GM12872 (cell line): ENCODE results near the gene NELFB.

Experiments used
- TF ChIP-seq, protein P1 (sequence below): IDR thresholded peaks from 3 replicates; pipeline ENCODE4 v1.5.1; 2011; ENCODE audit warnings: low read depth, mild to moderate bottlenecking, low read length, moderate library complexity; ENCODE audit not compliant: insufficient read depth

Gene NELFB

GRCh38 chr9:137229903-137230704 lies 25.0 kb upstream of the NELFB start:
- TF ChIP-seq, protein P1, sequence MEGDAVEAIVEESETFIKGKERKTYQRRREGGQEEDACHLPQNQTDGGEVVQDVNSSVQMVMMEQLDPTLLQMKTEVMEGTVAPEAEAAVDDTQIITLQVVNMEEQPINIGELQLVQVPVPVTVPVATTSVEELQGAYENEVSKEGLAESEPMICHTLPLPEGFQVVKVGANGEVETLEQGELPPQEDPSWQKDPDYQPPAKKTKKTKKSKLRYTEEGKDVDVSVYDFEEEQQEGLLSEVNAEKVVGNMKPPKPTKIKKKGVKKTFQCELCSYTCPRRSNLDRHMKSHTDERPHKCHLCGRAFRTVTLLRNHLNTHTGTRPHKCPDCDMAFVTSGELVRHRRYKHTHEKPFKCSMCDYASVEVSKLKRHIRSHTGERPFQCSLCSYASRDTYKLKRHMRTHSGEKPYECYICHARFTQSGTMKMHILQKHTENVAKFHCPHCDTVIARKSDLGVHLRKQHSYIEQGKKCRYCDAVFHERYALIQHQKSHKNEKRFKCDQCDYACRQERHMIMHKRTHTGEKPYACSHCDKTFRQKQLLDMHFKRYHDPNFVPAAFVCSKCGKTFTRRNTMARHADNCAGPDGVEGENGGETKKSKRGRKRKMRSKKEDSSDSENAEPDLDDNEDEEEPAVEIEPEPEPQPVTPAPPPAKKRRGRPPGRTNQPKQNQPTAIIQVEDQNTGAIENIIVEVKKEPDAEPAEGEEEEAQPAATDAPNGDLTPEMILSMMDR: no peak

- TF ChIP-seq, protein P1: no peak
Observed at GRCh38 chr9:137230705-137231371, 24.3 kb upstream of the NELFB start, which contains the start of gene SLC34A3. Gene SLC34A3, plus strand, starts transcription at chr9:137230901. Its CDS starts 802 bp downstream, at chr9:137231703.

DNA sequence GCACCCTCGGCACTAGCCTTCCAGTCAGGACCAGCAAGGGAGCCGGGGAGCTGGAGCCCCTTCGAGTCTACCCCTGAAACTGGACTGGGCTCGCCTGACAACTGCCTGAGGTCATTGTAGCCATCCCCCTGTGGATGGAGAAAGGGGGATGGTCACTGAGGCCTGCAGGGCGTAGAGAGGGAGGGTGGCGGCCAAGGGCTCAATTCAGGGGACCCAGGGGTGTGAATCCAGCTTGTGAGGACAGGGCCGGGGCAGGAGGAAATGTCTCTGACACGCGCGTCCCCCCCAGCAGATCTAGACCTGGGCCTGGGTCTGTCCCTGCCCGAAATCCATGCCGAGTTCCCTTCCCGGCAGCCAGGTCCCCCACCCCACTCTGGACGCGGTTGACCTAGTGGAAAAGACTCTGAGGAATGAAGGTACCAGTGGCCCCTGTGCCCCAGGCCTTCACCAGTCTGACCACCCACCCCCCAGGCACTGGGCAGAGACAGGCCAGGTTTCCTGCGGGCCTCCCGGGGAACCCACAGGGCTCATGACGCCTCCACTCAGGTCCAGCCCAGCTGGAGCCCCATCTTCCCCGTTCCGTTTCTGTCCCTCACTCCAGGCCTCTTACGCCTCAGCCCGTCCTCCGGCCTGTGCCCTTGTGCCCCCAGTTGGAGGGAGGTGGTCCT lies 23.6 kb upstream of the NELFB start:
- TF ChIP-seq, protein P1: no peak

- TF ChIP-seq, protein P1: no peak
Observed at GRCh38 chr9:137232101-137232500, 23.0 kb upstream of the NELFB start.

DNA sequence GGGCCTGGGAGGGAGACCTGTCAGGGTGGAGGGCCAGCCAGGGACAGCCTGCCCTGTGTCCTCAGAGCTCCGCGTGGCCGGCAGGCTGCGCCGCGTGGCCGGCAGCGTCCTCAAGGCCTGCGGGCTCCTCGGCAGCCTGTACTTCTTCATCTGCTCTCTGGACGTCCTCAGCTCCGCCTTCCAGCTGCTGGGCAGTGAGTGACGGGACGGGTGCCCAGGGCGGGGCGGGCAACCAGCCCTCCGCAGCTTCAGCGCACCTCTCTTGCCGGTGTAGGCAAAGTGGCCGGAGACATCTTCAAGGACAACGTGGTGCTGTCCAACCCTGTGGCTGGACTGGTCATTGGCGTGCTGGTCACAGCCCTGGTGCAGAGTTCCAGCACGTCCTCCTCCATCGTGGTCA lies 22.6 kb upstream of the NELFB start:
- TF ChIP-seq, protein P1: no peak

DNA sequence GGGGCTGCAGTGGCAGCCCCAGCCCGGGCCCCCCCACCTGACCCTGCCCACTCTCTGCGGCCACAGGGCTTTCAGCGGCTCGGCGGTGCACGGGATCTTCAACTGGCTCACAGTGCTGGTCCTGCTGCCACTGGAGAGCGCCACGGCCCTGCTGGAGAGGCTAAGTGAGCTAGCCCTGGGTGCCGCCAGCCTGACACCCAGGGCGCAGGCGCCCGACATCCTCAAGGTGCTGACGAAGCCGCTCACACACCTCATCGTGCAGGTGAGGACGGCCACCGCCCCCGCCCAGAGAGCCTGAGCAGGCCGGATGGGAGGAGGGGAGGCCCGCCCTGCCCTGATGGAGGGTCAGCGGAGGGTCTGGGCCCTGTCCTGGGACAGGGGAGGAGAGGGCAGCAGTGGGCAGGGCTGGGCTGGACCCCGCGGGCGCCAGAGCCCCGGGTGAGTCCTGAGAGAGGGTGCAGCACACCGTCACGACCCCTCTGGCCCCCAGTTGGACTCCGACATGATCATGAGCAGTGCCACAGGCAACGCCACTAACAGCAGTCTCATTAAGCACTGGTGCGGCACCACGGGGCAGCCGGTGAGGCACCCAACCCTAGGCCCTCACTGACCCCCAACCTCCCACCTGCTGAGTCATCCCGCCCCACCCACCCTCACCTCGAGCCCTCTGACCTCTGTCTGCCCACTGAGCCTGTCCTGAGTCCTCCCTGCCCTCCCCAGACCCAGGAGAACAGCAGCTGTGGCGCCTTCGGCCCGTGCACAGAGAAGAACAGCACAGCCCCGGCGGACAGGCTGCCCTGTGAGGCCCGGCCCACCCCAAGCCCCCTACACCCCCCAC lies 21.8 kb upstream of the NELFB start:
- TF ChIP-seq, protein P1: no peak
